GM12878 (cell line): ENCODE measurements around the gene INAFM1. TPM values are rescaled to one million over a fixed set of nuclear protein-coding genes. Genes with fewer than 3 reads are reported as not detected.
A peak's percentile ranks its signal among the peaks of the same experiment; 100 is the strongest.

Experiments
- ATF7 ChIP-seq: fragments of 450-650 bp; IDR thresholded peaks from 2 replicates; pipeline ENCODE4 v1.6.1; 2016; ENCODE audit warnings: low read depth, mild to moderate bottlenecking
- BMI1 ChIP-seq: fragments of 450-650 bp; IDR thresholded peaks from 2 replicates; pipeline ENCODE4 v1.6.1; 2016; ENCODE audit warnings: mild to moderate bottlenecking, moderate library complexity, borderline replicate concordance
- CHD4 ChIP-seq: fragments of 200-600 bp; sonication (generic); IDR thresholded peaks from 2 replicates; pipeline ENCODE4 v1.6.1; 2016; ENCODE audit warnings: mild to moderate bottlenecking
- GABPA ChIP-seq: IDR thresholded peaks from 2 replicates; pipeline ENCODE4 v1.6.1; 2014; ENCODE audit warnings: antibody characterized with exemption, low read depth, mild to moderate bottlenecking, inconsistent platforms
- HDAC6 ChIP-seq: fragments of 200-600 bp; sonication (generic); IDR thresholded peaks from one replicate; pipeline ENCODE4 v1.8.0; 2017; ENCODE audit warnings: antibody characterized with exemption; ENCODE audit not compliant: unreplicated experiment
- IKZF1 ChIP-seq: fragments of 450-650 bp; conservative IDR thresholded peaks from 2 replicates; pipeline ENCODE4 v1.6.1; 2017; ENCODE audit warnings: antibody characterized with exemption, mild to moderate bottlenecking
- IRF3 ChIP-seq: fragments of 450-650 bp; IDR thresholded peaks from 2 replicates; pipeline ENCODE4 v1.6.1; 2014; ENCODE audit warnings: mild to moderate bottlenecking
- MYB ChIP-seq: fragments of 150-350 bp; IDR thresholded peaks from 2 replicates; pipeline ENCODE4 v1.6.1; 2014; ENCODE audit warnings: mild to moderate bottlenecking, low read depth, low read length, borderline replicate concordance
- NFYA ChIP-seq: IDR thresholded peaks from 2 replicates; pipeline ENCODE4 v1.6.1; 2011; ENCODE audit warnings: low read depth, mild to moderate bottlenecking, low read length, improper control_type of control experiment, borderline replicate concordance
- NR2F1 ChIP-seq: fragments of 450-650 bp; conservative IDR thresholded peaks from 2 replicates; pipeline ENCODE4 v1.6.1; 2017; ENCODE audit warnings: mild to moderate bottlenecking
- NRF1 ChIP-seq: conservative IDR thresholded peaks from 2 replicates; pipeline ENCODE4 v1.6.1; 2011; ENCODE audit warnings: mild to moderate bottlenecking, low read depth, low read length, improper control_type of control experiment
- RBBP5 ChIP-seq: fragments of 200-600 bp; sonication (generic); conservative IDR thresholded peaks from 2 replicates; pipeline ENCODE4 v1.6.1; 2016
- RFX5 ChIP-seq: IDR thresholded peaks from 2 replicates; pipeline ENCODE4 v1.6.1; 2011; ENCODE audit warnings: low read depth, low read length, improper control_type of control experiment
- RUNX3 ChIP-seq: IDR thresholded peaks from 2 replicates; pipeline ENCODE4 v1.6.1; 2012; ENCODE audit warnings: low read length, inconsistent platforms
- SIN3A ChIP-seq: IDR thresholded peaks from 2 replicates; pipeline ENCODE4 v1.6.1; 2012; ENCODE audit warnings: low read depth, low read length, improper control_type of control experiment
- ZNF207 ChIP-seq: fragments of 450-650 bp; IDR thresholded peaks from 2 replicates; pipeline ENCODE4 v1.6.1; 2014; ENCODE audit warnings: antibody characterized with exemption, mild to moderate bottlenecking, borderline replicate concordance
- ZNF274 ChIP-seq: IDR thresholded peaks from one replicate; pipeline ENCODE4 v1.8.0; 2011; ENCODE audit not compliant: insufficient read length, insufficient read depth
- ZNF622 ChIP-seq: fragments of 450-650 bp; IDR thresholded peaks from 2 replicates; pipeline ENCODE4 v1.6.1; 2017; ENCODE audit warnings: mild to moderate bottlenecking, inconsistent platforms
- ZNF687 ChIP-seq: fragments of 450-650 bp; IDR thresholded peaks from 2 replicates; pipeline ENCODE4 v1.6.1; 2017; ENCODE audit warnings: mild to moderate bottlenecking, moderate library complexity
- polyA plus RNA-seq, 11 experiments: library from polyadenylated mRNA; depleted of rRNA in 4 of 11; unstranded in 6 of 11; stranded (reverse) in 5 of 11; fragments of >200 nt; fragmentation: Nextera tagmentation in 4 of 11; fragmentation: Illumina TruSeq in 1 of 11; extraction: Ambion mirVana in 4 of 11; extraction: Trizol in 1 of 11; gene quantifications; 1 replicate in 1 of 11; 2 replicates in 10 of 11; pipeline versions ENCODE4 v1.2.1 to v1.2.3, GENCODE V29; 2011 to 2016; ENCODE audit warnings: inconsistent platforms in 2 of 11, missing spikeins in 2 of 11, low read depth in 1 of 11
- total RNA-seq, 4 experiments: library from RNA; depleted of rRNA in 3 of 4; stranded (reverse); fragments of >200 nt in 3 of 4; fragmentation: Illumina TruSeq in 1 of 4; extraction: Trizol in 1 of 4; gene quantifications; 2 replicates each; pipeline versions ENCODE4 v1.2.1 to v1.2.3, GENCODE V29; 2013 to 2021
- TF ChIP-seq, protein P1 (sequence below): fragments of 450-650 bp; IDR thresholded peaks from 2 replicates; pipeline ENCODE4 v1.6.1; 2017; ENCODE audit warnings: mild to moderate bottlenecking, moderate library complexity

Gene INAFM1
- total and polyA plus RNA-seq, 10 of the 15 experiments (the other 5 are each of a cell fraction or from before 2014, with no cell fraction given), result 0.57 to 6.8 (median 1.1) TPM; not detected in 1

GRCh38 chr19:47226426-47227351 lies 48.0 kb upstream of the INAFM1 start (continued):
- TF ChIP-seq SIN3A (no peak), NFYA (no peak), ZNF207 (peak; percentile 58; the same call in 1 of the 2 replicates), GABPA (no peak; the same call in 1 of the 2 replicates), IRF3 (no peak), ATF7 (0 out of 2 replicates have a peak, but pooled peaks have one; percentile 16), RFX5 (no peak), BMI1 (no peak), ZNF687 (peak; percentile 75; the same call in 1 of the 2 replicates), MYB (no peak), CHD4 (no peak; the same call in 1 of the 2 replicates), IKZF1 (peak; percentile 91), NR2F1 (peak; percentile 51; the same call in 1 of the 2 replicates), HDAC6 (peak; percentile 2), RBBP5 (no peak), ZNF622 (no peak), NRF1 (no peak), ZNF274 (no peak), RUNX3 (peak; percentile 93)
- TF ChIP-seq, protein P1, sequence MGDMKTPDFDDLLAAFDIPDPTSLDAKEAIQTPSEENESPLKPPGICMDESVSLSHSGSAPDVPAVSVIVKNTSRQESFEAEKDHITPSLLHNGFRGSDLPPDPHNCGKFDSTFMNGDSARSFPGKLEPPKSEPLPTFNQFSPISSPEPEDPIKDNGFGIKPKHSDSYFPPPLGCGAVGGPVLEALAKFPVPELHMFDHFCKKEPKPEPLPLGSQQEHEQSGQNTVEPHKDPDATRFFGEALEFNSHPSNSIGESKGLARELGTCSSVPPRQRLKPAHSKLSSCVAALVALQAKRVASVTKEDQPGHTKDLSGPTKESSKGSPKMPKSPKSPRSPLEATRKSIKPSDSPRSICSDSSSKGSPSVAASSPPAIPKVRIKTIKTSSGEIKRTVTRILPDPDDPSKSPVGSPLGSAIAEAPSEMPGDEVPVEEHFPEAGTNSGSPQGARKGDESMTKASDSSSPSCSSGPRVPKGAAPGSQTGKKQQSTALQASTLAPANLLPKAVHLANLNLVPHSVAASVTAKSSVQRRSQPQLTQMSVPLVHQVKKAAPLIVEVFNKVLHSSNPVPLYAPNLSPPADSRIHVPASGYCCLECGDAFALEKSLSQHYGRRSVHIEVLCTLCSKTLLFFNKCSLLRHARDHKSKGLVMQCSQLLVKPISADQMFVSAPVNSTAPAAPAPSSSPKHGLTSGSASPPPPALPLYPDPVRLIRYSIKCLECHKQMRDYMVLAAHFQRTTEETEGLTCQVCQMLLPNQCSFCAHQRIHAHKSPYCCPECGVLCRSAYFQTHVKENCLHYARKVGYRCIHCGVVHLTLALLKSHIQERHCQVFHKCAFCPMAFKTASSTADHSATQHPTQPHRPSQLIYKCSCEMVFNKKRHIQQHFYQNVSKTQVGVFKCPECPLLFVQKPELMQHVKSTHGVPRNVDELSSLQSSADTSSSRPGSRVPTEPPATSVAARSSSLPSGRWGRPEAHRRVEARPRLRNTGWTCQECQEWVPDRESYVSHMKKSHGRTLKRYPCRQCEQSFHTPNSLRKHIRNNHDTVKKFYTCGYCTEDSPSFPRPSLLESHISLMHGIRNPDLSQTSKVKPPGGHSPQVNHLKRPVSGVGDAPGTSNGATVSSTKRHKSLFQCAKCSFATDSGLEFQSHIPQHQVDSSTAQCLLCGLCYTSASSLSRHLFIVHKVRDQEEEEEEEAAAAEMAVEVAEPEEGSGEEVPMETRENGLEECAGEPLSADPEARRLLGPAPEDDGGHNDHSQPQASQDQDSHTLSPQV, result no peak
